Superior temporal gyrus (tissue), 1 donor: ENCODE measurements around the gene FANCD2OS.
"Not testable (repeated sequence)": the region's sequence is repeated elsewhere in the genome, so short reads cannot be mapped to it uniquely, and the experiment has no call there.

Experiments used
- DNase-seq: peaks from one replicate; pipeline ENCODE4 v3.0.0-alpha.2; 2016; ENCODE audit errors: extremely low spot score

The FANCD2OS gene

GRCh38 chr3:10093678-10094077 lies 14.4 kb downstream of the FANCD2OS start:
- no peak for DNase-seq

- DNase-seq = not testable (repeated sequence)
These were observed 16.7 kb downstream of the FANCD2OS start for GRCh38 chr3:10091387-10091786.

- DNase-seq = not testable (repeated sequence)
These were observed 17.3 kb downstream of the FANCD2OS start for GRCh38 chr3:10090774-10091173.

GRCh38 chr3:10090179-10090578 lies 17.9 kb downstream of the FANCD2OS start:
- DNase-seq = no peak

- no peak for DNase-seq
These were observed 19.8 kb downstream of the FANCD2OS start for GRCh38 chr3:10088256-10088655.

GRCh38 chr3:10085738-10086137 lies 22.3 kb downstream of the FANCD2OS start:
- DNase-seq = no peak

- DNase-seq = peak; percentile 60
These were observed 26.2 kb downstream of the FANCD2OS start for GRCh38 chr3:10081871-10082270.

GRCh38 chr3:10074666-10075065 lies 33.4 kb downstream of the FANCD2OS start:
- DNase-seq = no peak

GRCh38 chr3:10070077-10070476 lies 38.0 kb downstream of the FANCD2OS start:
- not testable (repeated sequence) for DNase-seq

GRCh38 chr3:10055097-10055496 lies 53.0 kb downstream of the FANCD2OS start:
- no peak for DNase-seq
